ENCODE data around the gene NEURL1.
"Not testable (repeated sequence)": the region's sequence is repeated elsewhere in the genome, so short reads cannot be mapped to it uniquely, and the experiment has no call there.

The NEURL1 gene

DNA sequence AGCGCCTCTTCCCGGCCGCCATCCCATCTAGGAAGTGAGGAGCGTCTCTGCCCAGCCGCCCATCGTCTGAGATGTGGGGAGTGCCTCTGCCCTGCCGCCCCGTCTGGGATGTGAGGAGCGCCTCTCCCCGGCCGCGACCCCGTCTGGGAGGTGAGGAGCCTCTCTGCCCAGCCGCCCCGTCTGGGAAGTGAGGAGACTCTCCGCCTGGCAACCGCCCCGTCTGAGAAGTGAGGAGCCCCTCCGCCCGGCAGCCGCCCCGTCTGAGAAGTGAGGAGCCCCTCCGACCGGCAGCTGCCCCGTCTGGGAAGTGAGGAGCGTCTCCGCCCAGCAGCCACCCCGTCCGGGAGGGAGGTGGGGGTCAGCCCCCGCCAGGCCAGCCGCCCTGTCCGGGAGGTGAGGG, 113.5 kb downstream of the NEURL1 start:
- not testable (repeated sequence) for DNase-seq (ENCODE audit: low read depth)

DNA sequence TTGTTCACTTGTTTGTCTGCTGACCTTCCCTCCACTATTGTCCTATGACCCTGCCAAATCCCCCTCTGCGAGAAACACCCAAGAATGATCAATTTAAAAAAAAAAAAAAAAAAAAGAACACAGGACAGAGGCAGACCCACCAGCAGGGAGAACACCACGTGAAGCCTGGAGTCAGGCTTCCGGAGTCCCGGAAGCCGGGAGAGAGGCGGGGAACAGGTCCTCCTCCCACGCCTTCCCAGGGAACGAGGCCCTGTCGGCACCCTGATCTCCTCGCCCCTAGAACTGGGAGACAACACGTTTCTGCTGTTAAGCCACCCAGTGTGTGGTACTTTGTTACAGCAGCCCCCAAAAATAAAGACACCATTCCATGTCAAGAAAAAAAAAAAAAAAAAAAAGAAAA, 114.6 kb downstream of the NEURL1 start:
- not testable (repeated sequence) for DNase-seq (ENCODE audit: low read depth)

DNA sequence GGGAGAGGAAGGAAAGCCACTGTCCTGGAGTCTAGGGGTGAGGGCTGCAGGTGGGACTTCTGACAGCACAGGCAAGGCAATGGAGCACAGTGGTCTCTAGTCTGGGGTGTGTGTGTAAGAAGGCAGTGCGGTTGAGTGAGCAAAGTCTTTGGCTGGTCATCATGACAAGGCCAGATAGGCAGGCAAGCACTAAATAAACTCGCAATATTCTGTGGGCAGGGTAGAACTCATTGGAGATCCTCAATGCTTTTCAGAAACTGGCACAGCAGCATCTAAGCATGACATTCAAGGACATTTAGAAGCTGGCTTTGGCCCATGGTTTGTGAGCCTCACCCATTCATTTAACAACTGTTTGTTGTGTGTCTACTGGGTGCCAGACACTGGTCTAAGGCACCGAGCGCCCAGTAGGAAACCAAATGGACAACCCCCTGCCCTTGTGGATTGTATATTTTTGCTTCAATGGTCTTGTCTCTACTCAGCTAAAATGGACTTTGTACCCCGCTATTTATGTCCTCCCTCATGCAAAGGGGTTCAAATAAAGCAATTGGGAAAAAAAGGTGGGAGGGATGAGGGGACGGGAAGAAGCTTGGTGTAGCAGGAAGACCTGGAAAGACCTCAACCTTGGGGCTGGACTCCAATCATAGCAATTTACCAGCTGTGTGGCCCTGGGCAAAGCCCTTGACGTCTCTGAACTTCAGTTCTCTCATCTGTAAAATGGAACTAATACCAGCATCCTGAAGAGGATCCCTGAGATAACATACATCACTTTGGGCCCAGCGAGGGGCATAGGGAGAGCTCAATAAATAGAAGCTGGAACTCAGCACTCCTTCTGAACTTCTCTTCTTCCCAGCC, 116.0 kb downstream of the NEURL1 start:
- no peak for DNase-seq (ENCODE audit: low read depth)

- no peak for DNase-seq (ENCODE audit: low read depth)
Measured at GRCh38 chr10:103610083-103610472, 116.6 kb downstream of the NEURL1 start.

GRCh38 chr10:103610921-103611511, 117.5 kb downstream of the NEURL1 start:
- no peak for DNase-seq (ENCODE audit: low read depth)

DNA sequence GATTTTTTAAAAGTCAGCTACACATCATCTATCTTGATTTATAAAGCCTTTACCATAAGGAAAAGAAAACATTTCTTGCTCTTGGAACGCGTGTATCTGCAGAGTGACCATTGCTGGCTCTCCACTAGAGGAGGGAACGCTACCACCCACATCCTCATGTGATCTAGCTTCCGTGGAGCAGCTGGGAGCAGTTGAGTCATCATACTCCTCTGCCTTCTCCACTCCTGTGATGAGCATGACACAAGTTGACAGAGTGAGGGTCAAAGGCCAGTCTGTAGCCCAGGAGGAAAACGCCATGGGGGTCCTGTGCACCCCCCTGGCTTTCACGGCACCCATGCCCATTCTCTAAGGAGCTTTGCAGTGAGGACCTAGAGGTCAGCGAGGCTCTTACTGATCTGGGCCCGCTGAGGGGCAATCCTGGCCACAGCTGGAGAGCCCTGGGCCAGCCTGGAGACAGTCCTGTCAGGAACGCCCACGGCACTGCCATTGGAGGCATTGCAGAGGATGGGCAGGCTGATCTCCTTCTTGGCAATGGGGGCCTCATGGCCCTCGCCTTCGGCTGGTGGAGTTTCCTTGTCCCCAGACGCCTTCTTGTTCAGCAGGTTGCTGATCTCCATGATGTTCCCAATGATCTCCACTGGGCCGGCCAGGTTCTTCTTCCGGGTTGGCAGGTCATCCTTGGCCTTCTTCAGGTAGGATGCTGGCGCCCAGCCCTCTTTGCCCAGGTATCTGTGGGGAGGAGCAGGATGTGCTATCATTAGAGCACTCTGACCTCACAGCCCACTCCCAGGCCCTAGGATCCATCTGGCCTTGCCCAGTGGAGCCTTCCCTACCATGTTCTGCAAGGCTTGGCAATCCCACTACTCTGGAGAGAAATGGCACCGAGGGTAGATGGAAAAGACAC, 119.2 kb downstream of the NEURL1 start:
- no peak for DNase-seq (ENCODE audit: low read depth)

DNA sequence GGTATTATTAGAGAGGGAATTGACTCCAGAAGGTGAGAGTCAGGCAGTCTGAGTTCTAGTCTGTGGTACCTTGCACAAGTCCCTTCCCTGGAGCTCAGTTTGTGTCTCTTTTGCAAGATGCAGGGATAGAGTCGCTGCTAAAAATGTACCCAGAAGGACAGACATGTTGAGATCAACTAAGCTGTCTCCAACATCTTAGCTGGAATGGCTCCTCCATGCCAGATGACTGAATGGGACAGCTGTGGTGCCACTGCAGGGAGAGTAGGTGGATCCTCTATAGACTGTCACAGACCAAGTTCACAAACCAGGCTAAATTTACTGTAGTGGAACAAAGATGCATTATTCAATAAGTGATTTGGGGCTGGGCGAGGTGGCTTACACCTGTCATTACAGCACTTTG, 120.1 kb downstream of the NEURL1 start:
- no peak for DNase-seq (ENCODE audit: low read depth)

GRCh38 chr10:103614306-103615158, 121.0 kb downstream of the NEURL1 start:
- DNase-seq (ENCODE audit: low read depth), result no peak

GRCh38 chr10:103616705-103617601, 123.4 kb downstream of the NEURL1 start:
- DNase-seq (ENCODE audit: low read depth), result no peak

GRCh38 chr10:103617602-103618385, 124.3 kb downstream of the NEURL1 start:
- no peak for DNase-seq (ENCODE audit: low read depth)

GRCh38 chr10:103618575-103619423, 125.3 kb downstream of the NEURL1 start:
- DNase-seq (ENCODE audit: low read depth), result no peak

GRCh38 chr10:103619424-103620351, 126.2 kb downstream of the NEURL1 start:
- no peak for DNase-seq (ENCODE audit: low read depth)

GRCh38 chr10:103620352-103620740, 126.8 kb downstream of the NEURL1 start:
- no peak for DNase-seq (ENCODE audit: low read depth)

DNA sequence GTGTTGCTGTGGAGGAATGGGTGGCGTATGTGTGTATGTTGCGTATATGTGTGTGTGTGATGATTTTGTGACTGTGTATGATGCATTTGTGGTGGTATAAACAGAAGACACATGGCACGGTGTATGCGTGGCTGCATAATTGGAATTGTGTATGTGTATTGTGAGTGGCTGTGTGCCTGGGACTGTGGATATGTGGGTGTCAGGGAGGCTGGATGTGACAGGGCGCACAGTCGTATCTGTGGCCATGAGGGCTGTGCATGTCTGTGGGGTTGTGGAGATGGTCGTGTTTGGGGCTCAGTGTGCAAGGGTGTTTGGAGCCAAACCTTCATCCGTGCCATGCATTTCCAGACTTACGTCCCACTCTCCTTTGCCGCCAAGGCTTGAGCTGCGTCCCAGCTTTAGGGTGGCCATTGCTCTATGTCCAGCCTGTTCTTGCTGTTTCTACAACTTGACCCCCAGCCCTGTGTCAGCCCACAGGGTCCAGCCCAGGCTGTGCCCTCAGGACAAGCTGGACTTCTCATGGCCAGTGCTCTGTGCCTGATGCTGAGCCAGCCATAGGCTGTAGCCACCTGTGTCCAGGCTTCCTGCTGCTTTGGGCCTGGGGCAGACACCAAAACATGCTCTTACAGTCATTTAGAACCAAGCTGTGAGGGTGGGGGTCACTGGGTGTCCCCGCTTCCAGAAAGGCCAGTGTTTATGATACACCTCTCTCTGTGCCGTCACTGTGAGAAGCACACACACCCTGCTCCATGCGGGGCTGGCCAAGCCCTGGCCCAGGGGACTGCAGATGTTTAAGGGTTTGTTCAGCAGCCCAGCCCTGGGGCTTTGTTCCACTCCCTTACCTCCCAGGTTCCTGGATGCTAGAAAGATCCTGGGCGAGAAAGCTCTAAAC, 127.6 kb downstream of the NEURL1 start:
- DNase-seq (ENCODE audit: low read depth), result no peak

- no peak for DNase-seq (ENCODE audit: low read depth)
Measured at GRCh38 chr10:103621783-103622125, 128.2 kb downstream of the NEURL1 start.

DNA sequence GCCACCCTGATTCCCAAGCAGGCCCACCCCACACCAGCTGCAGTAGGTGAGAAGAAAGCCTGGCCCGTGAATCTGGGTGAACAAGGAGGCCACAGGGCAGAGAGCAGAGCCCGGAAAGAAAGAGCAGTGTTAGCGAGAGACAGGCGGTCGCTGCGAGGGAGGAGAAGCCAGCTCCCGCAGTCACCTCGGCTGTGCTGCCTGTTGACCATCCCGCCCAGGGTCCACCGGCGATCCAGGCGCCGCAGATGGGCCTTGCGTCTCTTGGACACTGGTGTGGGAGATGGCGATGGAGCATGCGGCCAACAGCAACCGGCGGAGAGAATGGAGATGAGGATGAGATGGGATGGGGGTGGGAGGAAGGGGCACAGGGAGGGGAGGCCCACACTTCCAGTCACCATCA, 128.8 kb downstream of the NEURL1 start:
- DNase-seq (ENCODE audit: low read depth), result no peak

Measured in stimulated activated CD8-positive, alpha-beta memory T cell treated with anti-CD3 and anti-CD28 coated beads, Interleukin-12 subunit alpha, Interleukin-12 subunit beta, amount 100 ng/mL, for 4 hours (primary cell).